ENCODE measurements around the gene HS3ST2.

DNA sequence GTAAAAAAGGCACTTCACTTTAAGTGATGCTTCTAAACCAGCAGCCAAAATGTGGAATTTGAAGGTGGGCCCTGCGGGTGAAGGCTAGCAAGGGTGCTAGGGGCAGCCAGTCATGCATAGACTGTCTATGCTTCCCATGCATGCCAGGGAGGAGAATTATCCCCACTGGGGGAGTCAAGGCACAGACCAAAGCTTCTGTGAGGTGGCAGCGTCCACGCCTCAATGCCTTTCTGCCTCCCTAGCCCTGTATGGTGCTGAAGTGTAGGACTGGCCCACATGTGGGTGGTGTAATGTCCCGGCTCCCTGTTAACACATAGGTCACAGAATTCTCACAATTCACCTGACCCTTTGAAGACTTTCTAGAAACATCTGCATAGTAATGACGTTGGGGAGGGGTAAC, 1.9 kb downstream of the HS3ST2 start:
- TF ChIP-seq ZNF350 (tag by site-specific recombination; IDR thresholded peaks at IDR 0.05) (no peak), SALL2 (tag by site-specific recombination; IDR thresholded peaks at IDR 0.05; ENCODE audit: borderline replicate concordance) (no peak), ZNF335 (tag by site-specific recombination; conservative IDR thresholded peaks at IDR 0.05) (no peak), ZNF629 (tag by site-specific recombination; IDR thresholded peaks at IDR 0.05) (no peak), KLF1 (tag by site-specific recombination; IDR thresholded peaks at IDR 0.05) (no peak), SP7 (tag by site-specific recombination; IDR thresholded peaks at IDR 0.05) (no peak), ZNF423 (tag by site-specific recombination; IDR thresholded peaks at IDR 0.05) (no peak), ZNF677 (tag by site-specific recombination; IDR thresholded peaks at IDR 0.05) (no peak), SCRT2 (tag by site-specific recombination; IDR thresholded peaks at IDR 0.05) (no peak), YY1 (tag by site-specific recombination; IDR thresholded peaks at IDR 0.05) (no peak)
- TF ChIP-seq, protein P1, sequence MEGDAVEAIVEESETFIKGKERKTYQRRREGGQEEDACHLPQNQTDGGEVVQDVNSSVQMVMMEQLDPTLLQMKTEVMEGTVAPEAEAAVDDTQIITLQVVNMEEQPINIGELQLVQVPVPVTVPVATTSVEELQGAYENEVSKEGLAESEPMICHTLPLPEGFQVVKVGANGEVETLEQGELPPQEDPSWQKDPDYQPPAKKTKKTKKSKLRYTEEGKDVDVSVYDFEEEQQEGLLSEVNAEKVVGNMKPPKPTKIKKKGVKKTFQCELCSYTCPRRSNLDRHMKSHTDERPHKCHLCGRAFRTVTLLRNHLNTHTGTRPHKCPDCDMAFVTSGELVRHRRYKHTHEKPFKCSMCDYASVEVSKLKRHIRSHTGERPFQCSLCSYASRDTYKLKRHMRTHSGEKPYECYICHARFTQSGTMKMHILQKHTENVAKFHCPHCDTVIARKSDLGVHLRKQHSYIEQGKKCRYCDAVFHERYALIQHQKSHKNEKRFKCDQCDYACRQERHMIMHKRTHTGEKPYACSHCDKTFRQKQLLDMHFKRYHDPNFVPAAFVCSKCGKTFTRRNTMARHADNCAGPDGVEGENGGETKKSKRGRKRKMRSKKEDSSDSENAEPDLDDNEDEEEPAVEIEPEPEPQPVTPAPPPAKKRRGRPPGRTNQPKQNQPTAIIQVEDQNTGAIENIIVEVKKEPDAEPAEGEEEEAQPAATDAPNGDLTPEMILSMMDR (tag by site-specific recombination; IDR thresholded peaks at IDR 0.05), result no peak
- TF ChIP-seq, protein P2, sequence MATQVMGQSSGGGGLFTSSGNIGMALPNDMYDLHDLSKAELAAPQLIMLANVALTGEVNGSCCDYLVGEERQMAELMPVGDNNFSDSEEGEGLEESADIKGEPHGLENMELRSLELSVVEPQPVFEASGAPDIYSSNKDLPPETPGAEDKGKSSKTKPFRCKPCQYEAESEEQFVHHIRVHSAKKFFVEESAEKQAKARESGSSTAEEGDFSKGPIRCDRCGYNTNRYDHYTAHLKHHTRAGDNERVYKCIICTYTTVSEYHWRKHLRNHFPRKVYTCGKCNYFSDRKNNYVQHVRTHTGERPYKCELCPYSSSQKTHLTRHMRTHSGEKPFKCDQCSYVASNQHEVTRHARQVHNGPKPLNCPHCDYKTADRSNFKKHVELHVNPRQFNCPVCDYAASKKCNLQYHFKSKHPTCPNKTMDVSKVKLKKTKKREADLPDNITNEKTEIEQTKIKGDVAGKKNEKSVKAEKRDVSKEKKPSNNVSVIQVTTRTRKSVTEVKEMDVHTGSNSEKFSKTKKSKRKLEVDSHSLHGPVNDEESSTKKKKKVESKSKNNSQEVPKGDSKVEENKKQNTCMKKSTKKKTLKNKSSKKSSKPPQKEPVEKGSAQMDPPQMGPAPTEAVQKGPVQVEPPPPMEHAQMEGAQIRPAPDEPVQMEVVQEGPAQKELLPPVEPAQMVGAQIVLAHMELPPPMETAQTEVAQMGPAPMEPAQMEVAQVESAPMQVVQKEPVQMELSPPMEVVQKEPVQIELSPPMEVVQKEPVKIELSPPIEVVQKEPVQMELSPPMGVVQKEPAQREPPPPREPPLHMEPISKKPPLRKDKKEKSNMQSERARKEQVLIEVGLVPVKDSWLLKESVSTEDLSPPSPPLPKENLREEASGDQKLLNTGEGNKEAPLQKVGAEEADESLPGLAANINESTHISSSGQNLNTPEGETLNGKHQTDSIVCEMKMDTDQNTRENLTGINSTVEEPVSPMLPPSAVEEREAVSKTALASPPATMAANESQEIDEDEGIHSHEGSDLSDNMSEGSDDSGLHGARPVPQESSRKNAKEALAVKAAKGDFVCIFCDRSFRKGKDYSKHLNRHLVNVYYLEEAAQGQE (tag by site-specific recombination; IDR thresholded peaks at IDR 0.05), result no peak
